GM12878 (cell line): ENCODE results near the gene RPL18. TPM values are rescaled to one million over a fixed set of nuclear protein-coding genes. Genes with fewer than 3 reads are reported as not detected.
A peak's percentile ranks its signal among the peaks of the same experiment; 100 is the strongest.

Source experiments
- ASH2L ChIP-seq: fragments of 300-600, 200-600 bp; sonication (generic); IDR thresholded peaks from 2 replicates; pipeline ENCODE4 v1.6.1; 2017; ENCODE audit warnings: low read depth, mild to moderate bottlenecking, borderline replicate concordance
- CBFB ChIP-seq: IDR thresholded peaks from 2 replicates; pipeline ENCODE4 v1.6.1; 2016; ENCODE audit warnings: antibody characterized with exemption, low read depth
- CEBPZ ChIP-seq: fragments of 150-350 bp; IDR thresholded peaks from 2 replicates; pipeline ENCODE4 v1.6.1; 2016; ENCODE audit warnings: low read depth, low read length
- DPF2 ChIP-seq: fragments of 450-650 bp; IDR thresholded peaks from 2 replicates; pipeline ENCODE4 v1.6.1; 2017; ENCODE audit warnings: mild to moderate bottlenecking
- EED ChIP-seq: sonication (generic); IDR thresholded peaks from 2 replicates; pipeline ENCODE4 v1.6.1; 2016; ENCODE audit warnings: antibody characterized with exemption, low read depth
- EGR1 ChIP-seq, 2 experiments: IDR thresholded peaks; 1 replicate in 1 of 2; 2 replicates in 1 of 2; pipeline ENCODE4 v1.6.1; 2011 to 2012; ENCODE audit warnings: low read depth in 2 of 2, low read length in 2 of 2, borderline replicate concordance in 1 of 2, mild to moderate bottlenecking in 1 of 2, moderate library complexity in 1 of 2
- IKZF1 ChIP-seq: fragments of 450-650 bp; conservative IDR thresholded peaks from 2 replicates; pipeline ENCODE4 v1.6.1; 2017; ENCODE audit warnings: antibody characterized with exemption, mild to moderate bottlenecking
- JUNB ChIP-seq: IDR thresholded peaks from 2 replicates; pipeline ENCODE4 v1.6.1; 2016; ENCODE audit warnings: antibody characterized with exemption, mild to moderate bottlenecking
- KLF5 ChIP-seq: fragments of 450-650 bp; IDR thresholded peaks from 2 replicates; pipeline ENCODE4 v1.6.1; 2014; ENCODE audit warnings: mild to moderate bottlenecking; ENCODE audit not compliant: partially characterized antibody
- MLLT1 ChIP-seq: fragments of 450-650 bp; IDR thresholded peaks from 2 replicates; pipeline ENCODE4 v1.6.1; 2016; ENCODE audit warnings: mild to moderate bottlenecking
- MTA2 ChIP-seq: fragments of 450-650 bp; IDR thresholded peaks from 2 replicates; pipeline ENCODE4 v1.6.1; 2016; ENCODE audit warnings: low read depth, mild to moderate bottlenecking, moderate library complexity
- MYC ChIP-seq: IDR thresholded peaks from 2 replicates; pipeline ENCODE4 v1.6.1; 2011; ENCODE audit warnings: mild to moderate bottlenecking, low read length, moderate library complexity, inconsistent platforms; ENCODE audit not compliant: insufficient read depth, insufficient replicate concordance, insufficient read length, severe bottlenecking
- NFYB ChIP-seq: IDR thresholded peaks from 2 replicates; pipeline ENCODE4 v1.6.1; 2011; ENCODE audit warnings: low read depth, mild to moderate bottlenecking, low read length, improper control_type of control experiment, moderate library complexity; ENCODE audit not compliant: insufficient read depth
- NKRF ChIP-seq: fragments of 450-650 bp; conservative IDR thresholded peaks from 2 replicates; pipeline ENCODE4 v1.6.1; 2017; ENCODE audit warnings: mild to moderate bottlenecking, moderate library complexity
- POLR2AphosphoS5 ChIP-seq: IDR thresholded peaks from 2 replicates; pipeline ENCODE4 v1.6.1; 2011; ENCODE audit warnings: mild to moderate bottlenecking, low read length, inconsistent platforms
- POU2F2 ChIP-seq: IDR thresholded peaks from 3 replicates; pipeline ENCODE4 v1.6.1; 2011; ENCODE audit warnings: low read depth, mild to moderate bottlenecking, low read length, borderline replicate concordance
- RBBP5 ChIP-seq: fragments of 200-600 bp; sonication (generic); conservative IDR thresholded peaks from 2 replicates; pipeline ENCODE4 v1.6.1; 2016
- RELB ChIP-seq: fragments of 450-650 bp; IDR thresholded peaks from 2 replicates; pipeline ENCODE4 v1.6.1; 2017; ENCODE audit warnings: low read depth, mild to moderate bottlenecking, moderate library complexity
- SMAD1 ChIP-seq: fragments of 450-650 bp; IDR thresholded peaks from 2 replicates; pipeline ENCODE4 v1.6.1; 2018; ENCODE audit warnings: mild to moderate bottlenecking, low read depth; ENCODE audit not compliant: partially characterized antibody
- SP1 ChIP-seq: IDR thresholded peaks from one replicate; pipeline ENCODE4 v1.6.1; 2011; ENCODE audit warnings: low read depth, low read length
- SPI1 ChIP-seq: IDR thresholded peaks from 2 replicates; pipeline ENCODE4 v1.6.1; 2011; ENCODE audit warnings: low read depth, mild to moderate bottlenecking, low read length, moderate library complexity, borderline replicate concordance; ENCODE audit not compliant: insufficient read depth
- STAT1 ChIP-seq: fragments of 450-650 bp; conservative IDR thresholded peaks from 2 replicates; pipeline ENCODE4 v1.6.1; 2014; ENCODE audit warnings: antibody characterized with exemption, mild to moderate bottlenecking
- TBL1XR1 ChIP-seq: IDR thresholded peaks from 2 replicates; pipeline ENCODE4 v1.6.1; 2012; ENCODE audit warnings: low read depth, low read length, improper control_type of control experiment
- YBX1 ChIP-seq: fragments of 450-650 bp; IDR thresholded peaks from 2 replicates; pipeline ENCODE4 v1.6.1; 2016; ENCODE audit warnings: antibody characterized with exemption
- polyA plus RNA-seq, 11 experiments: library from polyadenylated mRNA; depleted of rRNA in 4 of 11; unstranded in 6 of 11; stranded (reverse) in 5 of 11; fragments of >200 nt; fragmentation: Nextera tagmentation in 4 of 11; fragmentation: Illumina TruSeq in 1 of 11; extraction: Ambion mirVana in 4 of 11; extraction: Trizol in 1 of 11; gene quantifications; 1 replicate in 1 of 11; 2 replicates in 10 of 11; pipeline versions ENCODE4 v1.2.1 to v1.2.3, GENCODE V29; 2011 to 2016; ENCODE audit warnings: inconsistent platforms in 2 of 11, missing spikeins in 2 of 11, low read depth in 1 of 11
- total RNA-seq, 4 experiments: library from RNA; depleted of rRNA in 3 of 4; stranded (reverse); fragments of >200 nt in 3 of 4; fragmentation: Illumina TruSeq in 1 of 4; extraction: Trizol in 1 of 4; gene quantifications; 2 replicates each; pipeline versions ENCODE4 v1.2.1 to v1.2.3, GENCODE V29; 2013 to 2021

The RPL18 gene
- total and polyA plus RNA-seq, 10 of the 15 experiments (the other 5 are each of a cell fraction or from before 2014, with no cell fraction given) = 393 to 4,267 (median 2,019) TPM

- TF ChIP-seq IKZF1 (no peak), RBBP5 (no peak), SPI1 (0 out of 2 replicates have a peak, but pooled peaks have one; percentile 28), MLLT1 (peak; percentile 83; the same call in 1 of the 2 replicates), STAT1 (no peak), TBL1XR1 (0 out of 2 replicates have a peak, but pooled peaks have one; percentile 25), POU2F2 (peak; percentile 15; the same call in 1 of the 3 replicates), POLR2AphosphoS5 (no peak), ASH2L (no peak), NKRF (no peak), SP1 (peak; percentile 94), CBFB (no peak), MTA2 (no peak), DPF2 (no peak), CEBPZ (peak; percentile 71), SMAD1 (no peak), EGR1 (IDR thresholded peaks at IDR 0.05; ENCODE audit: borderline replicate concordance in 1 of 2, low read depth in 2 of 2, low read length in 2 of 2) (no peak), EED (no peak), KLF5 (peak; percentile 21), JUNB (no peak), RELB (peak; percentile 100), NFYB (peak; percentile 93), MYC (peak; percentile 34), YBX1 (no peak)
Observed at GRCh38 chr19:48637449-48637947, 18.5 kb upstream of the RPL18 start (continued).
